HUDEP-2 (cell line): ENCODE results near the gene HSFX3.
"Not testable (repeated sequence)": the region's sequence is repeated elsewhere in the genome, so short reads cannot be mapped to it uniquely, and the experiment has no call there.

Source experiments
- DNase-seq, 76 experiments: peaks; one replicate each; lab custom pipeline; 2025; ENCODE audit not compliant: unreplicated experiment in 76 of 76; lab: John Stamatoyannopoulos, UW

Gene HSFX3

DNA sequence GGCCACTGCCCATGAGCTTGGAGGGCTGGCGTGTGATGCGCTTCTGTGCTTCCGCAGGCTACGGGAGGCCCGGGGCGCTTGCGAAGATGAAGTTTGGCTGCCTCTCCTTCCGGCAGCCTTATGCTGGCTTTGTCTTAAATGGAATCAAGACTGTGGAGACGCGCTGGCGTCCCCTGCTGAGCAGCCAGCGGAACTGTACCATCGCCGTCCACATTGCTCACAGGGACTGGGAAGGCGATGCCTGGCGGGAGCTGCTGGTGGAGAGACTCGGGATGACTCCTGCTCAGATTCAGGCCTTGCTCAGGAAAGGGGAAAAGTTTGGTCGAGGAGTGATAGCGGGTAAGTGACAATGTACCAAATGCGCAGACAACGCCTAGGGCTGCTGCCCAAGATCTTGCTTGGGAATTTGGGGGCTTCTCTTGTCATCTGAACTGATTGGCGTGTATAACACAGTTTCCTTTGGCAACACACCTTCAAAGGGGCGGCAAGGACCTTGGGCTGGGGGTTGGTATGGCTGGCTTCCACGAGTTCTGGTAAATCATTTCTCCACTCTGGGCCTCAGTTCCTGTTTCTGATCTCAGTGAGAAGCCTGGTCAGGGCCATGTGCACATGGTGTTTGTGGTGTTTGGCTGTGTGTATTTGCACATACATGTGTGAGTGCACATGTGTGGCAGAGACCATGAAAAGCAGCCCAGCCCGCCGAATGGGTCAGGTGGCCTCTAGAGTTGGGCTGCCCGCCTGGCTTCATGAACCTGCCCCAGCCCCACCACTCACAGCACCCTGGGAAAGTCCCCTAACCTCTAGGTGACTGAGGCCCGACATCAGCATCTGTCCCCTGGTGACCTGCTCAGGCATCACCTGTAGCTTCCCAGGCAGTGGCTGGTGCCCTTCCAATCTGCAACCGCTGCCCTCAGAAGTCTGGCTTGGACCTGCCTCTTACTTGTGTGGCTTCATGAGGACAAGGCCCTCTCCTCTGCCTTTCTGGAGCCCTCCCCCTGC is 3.9 kb downstream of the HSFX3 start:
- peak in 7 of 76 experiments; percentile 1 to 18 (median 6) for DNase-seq

DNA sequence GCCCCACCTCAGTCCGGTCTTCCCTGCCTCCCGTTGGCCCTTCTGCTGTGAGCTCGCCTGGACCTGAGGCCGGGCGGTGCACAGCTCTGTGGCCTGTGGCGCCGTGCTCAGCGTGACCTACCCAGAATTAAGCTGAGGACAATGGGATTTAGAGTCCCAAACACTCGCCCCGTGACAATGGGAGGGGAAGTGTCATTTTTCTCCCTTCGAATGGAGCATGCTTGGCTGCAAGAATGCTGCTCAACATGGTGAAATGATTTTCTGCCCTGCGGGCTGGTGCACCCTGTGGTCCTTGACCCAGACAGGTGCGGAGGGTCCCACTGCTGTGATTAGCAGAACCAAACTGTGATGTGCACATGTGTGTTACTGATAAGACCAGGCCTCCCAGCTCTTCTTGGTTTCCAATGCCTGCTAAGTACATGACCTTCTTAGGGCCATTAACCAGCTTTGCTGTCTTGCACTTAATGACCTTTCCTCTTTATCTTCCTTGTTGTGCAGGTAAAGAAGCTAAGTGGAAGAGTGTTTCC is 8.1 kb downstream of the HSFX3 start:
- peak in 5 of 76 experiments; percentile 0 to 10 (median 4) for DNase-seq

DNA sequence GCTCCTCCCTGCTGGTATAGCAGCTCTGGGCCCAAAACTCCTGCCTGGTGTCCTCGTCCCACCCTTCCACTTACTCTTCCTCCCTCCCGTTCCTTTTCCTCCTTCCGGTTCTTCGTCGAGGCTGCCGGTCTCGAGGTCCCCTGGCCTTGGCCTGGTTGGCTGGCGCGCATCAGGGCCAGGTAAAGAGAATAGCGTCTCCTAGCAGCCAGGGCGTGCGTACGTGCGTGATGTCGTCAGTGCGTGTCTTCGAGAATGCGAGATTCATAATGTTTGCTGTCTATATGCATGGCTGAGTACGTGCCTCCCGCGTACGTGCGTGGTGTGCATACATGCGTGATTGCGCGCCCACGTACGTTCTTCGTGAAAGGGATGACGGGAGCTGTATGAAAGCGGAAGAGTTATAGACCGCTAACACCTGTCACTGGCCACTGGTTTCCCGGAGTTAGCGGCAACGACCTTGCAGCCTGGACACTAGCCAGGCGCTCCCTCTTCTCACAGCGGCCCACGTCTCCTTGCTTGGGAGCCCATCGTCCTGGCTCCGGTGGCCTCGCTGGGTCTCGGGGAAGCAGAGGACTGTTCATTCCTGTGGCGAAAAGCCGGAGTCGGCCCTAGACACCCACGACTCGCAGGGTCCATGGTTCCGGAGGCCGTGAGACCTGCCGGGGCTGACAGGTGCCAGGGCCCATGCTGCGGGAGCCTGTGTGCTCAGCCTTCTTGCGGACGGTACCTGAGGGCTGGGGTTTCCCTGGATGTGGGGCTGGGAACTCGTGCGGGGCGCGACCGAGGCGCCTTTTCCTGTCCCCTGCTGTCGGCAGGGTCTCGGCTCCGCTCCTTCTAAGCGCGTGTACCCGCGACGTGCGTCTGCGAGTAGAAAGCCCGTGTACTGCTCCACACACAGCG is 8.9 kb downstream of the HSFX3 start, which contains the start of gene EOLA1:
EOLA1 (plus strand) TSS at position 392 of the 900 bp plus-strand sequence. CDS start 4,619 bp downstream, outside the sequence.
- peak in 75 of 76 experiments; percentile 32 to 91 (median 79) for DNase-seq

DNA sequence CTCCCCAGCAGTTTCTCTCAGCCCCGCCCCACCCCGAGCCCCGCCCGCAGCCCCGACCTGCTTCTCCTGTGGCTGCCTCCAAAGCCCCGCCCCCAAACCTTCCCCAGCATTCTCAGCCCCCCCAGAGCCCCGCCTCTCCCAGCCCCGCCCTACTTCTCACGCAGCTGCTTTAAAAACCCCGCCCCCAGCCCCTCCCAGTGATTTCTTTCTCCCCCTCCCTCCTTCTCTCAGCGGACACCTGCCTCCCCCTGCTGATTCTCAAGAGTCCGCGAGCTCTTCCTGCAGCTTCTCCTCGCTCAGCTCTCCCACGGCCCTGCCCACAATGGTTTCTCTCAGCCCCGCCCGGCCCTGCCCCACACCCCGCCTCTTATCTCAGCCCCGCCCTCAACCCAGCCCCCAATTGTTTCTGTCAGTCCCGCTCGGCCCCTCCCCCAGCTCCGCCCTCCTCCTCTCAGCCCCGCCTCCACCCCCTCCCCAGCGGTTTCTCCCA is 9.5 kb downstream of the HSFX3 start:
- DNase-seq, result peak in 72 of 76 experiments; percentile 1 to 90 (median 79)

DNA sequence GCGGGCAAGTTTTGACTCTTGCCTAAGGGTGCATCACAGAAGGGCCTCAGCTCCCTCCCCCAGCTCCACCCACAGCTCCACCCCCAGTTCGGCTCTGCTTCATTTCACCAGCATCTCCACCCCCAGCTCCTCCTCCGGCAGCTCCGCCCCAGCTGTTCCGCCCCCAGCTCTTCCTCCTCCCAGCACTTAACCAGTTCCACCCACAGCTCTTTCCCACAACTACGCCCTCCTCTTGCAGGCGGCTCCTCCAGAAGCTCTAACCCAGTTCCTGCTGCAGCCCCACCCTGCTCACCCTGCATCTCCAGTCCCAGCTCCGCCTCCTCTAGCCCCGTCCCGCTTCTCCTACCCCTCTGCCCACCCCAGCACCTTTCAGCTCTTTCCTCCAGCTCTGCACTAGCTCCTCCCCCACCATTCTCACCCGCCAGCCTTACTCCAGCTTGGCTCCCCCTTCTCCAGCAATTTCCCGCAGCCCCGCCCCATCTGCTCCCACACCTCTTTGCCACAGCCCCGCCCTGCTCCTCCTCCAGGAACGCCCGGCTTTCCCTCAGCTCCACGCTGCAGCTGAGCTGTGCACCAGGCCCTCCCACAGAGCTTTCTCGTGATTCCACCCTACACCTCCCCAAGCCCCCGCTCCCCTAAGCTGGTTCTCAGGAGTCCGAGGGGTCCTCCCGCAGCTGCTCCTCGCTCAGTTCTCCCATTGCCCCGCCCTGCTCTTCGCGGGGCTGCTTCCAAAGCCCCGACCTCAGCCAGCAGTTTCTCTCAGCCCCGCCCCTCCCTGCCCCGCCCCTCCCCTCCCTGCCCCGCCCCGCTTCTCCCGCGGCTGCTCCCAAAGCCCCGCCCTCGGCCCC is 10.2 kb downstream of the HSFX3 start:
- peak; percentile 12 to 94 (median 80) for DNase-seq

DNA sequence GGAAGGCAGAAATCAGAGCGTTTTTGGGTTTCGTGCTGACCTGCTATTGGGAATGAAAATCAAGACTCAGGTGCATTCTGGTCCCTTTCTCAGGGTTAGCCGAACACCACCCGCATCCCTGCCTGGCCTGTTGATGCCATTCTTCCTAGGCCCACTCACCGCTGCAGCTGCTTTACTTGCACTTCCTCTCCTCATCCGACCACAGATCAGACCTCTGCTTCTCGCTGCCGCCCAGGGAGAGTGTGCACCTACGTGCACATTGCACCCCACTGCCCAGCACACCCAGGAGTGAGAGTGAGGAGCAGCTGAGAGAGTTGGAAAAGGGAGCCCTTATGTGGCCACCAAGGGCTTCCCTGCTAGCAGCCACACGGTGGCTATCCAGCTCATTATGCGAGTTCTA is 12.2 kb downstream of the HSFX3 start:
- DNase-seq, result not testable (repeated sequence)

DNA sequence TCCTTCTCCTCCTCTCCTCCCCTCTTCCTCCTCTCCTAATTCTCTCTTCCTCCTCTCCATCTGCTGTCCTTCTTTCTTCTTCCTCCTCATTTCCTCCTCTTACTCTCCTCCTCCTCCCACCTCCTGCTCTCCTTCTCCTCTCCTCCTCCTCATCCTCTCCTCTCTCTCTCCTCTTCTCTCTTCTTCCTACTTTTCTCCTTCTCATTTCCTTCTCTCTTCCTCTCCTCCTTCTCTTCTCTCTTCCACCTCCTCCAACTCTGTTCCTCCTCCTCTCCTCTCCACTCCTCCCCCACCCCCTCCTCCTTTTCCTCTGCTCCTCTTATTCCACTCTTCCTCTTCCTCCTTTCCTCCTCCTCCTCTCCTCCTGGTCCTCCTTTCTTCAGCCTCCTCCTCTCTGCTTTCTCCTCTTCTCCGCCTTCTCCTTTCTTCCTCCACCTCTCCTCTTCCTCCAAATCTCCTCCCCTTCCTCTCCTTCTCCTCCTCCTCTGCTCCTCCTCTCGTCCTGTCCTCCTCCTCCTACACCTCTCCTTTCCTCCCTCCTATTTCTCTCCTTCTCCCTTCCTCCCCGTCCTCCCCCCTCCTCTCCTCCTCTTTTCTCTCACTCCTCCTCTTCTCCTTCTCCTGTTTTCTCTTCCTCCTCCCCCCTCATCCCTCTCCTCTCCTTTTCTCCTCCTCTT is 14.7 kb downstream of the HSFX3 start:
- DNase-seq, result not testable (repeated sequence)

DNA sequence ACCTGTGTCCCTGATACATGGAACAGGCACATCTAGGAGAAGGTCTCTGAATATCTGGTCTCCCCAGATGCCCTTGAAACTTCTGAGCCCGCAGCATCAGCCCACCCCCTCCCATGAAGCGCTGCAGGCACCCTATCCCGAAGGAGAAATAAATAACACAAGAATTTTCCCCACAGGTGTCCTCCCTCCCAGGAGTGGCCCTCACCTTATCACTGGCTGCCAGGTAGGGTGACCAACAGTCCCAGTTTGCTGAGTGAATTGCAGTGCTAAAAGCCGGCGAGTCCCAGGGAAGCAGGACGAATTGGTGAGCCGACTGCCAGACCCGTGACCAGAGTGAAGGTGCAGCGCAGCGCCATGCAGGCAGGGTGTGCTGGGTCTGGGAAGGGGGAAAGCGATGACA is 15.7 kb downstream of the HSFX3 start:
- DNase-seq, result not testable (repeated sequence)

DNA sequence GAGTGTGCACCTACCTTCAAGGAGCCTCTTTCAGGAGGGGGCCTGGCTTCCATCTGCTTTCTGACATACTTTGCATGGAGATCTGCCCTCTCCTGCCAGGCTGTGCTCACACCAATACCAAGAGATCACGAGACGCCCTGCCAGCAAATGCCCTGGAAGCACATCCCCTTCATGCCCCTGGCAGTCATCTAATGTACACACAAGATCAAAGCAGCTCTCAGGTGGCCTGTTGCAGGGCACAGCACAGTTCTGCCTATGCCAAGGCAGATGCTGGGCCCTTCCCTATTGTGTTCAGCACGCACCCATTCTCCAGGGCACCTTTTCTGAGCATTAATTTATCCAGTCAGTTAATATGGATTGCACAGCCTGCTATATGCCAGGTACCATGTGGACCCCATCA is 16.9 kb downstream of the HSFX3 start:
- not testable (repeated sequence) for DNase-seq

DNA sequence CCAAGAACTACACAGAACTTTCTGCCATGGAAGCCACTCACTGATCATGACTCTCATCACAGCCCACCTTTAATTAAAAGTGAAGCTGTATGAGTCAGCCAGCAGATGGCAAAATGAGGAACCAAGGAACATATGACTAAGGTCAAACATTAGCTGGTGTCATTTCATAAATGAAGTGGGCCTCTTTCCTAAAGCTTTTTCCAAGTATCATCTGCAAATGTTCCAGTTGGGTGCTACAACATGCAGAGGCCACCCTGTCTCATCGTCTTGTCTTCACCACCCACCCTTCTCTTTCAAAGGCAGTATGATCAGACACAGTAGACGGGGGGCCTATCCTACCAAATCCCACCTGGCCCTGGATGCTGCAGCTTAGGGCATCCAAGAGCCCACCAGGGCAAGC is 18.1 kb downstream of the HSFX3 start:
- DNase-seq, result no peak

DNA sequence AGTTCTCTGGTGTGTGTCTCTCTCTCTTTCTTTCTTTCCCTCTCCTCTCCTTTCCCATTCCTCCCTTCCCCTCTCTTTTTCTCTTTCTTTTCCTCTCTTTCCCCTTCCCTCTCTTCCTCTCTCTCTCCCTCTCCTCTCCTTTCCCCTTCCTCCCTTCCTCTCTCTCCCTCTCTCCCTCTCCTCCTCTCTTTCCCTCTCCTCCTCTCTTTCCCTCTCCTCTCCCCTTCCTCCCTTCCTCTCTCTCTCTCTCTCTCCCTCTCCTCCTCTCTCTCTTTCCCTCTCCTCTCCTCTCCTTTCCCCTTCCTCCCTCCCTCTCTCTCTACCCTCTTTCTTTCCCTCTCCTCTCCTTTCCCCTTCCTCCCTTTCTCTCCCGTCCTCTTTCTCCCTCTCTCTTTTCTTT is 21.3 kb downstream of the HSFX3 start:
- DNase-seq, result no peak

DNA sequence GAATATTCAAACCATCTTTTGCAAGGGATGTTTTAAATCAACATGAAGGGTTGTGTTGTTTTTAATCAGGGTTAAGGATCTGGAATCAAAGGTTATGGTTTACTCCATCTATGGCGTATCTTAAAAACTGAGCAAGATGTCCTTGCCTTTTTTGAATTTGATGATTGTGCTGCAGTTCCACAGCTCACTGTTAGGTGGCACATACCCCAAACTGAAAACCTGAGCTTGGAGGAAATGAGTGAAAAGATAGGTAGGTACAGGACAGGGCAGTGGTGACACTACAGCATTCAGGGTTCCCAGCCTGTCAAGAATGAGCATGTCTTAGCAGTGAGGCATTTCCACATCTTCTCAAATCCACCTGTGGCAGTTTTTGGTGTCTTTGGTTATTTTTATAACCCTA is 22.0 kb downstream of the HSFX3 start:
- DNase-seq, result peak in 17 of 76 experiments; percentile 0 to 39 (median 13)

DNA sequence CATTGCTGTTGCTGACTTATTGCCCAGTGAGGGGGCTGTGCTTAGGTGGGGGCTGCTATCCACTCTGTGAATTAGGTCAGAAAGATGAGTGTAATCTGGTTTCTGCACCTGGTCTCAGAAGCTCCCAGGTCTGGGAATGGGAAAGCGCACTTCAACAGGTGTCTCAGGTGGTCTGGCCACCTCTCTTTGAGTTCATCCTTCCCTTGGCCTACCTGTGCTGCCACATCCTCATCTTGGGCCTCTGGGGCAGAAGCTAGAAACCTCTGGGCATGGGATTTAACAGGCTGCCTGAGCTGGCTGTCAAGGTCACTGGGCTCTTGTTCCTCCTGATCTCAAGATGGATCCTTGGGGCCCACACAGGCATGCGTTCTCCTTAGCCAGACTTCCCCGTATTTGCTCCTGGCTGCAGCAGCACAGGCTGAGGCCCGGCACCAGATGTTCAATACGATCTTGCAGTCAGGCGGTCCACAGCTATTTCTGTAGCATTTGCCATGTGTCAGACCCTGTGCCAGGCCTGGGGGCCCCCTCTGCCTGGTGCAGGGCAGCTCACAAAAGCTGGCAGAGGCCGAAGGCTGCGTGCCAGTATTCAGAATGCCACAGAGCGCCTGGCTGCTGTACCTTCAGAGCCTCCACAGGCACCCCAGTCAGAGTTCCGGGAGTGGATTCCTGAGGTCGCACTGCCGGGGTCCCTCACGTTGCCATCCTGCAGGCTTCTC is 23.2 kb downstream of the HSFX3 start:
- not testable (repeated sequence) for DNase-seq

DNA sequence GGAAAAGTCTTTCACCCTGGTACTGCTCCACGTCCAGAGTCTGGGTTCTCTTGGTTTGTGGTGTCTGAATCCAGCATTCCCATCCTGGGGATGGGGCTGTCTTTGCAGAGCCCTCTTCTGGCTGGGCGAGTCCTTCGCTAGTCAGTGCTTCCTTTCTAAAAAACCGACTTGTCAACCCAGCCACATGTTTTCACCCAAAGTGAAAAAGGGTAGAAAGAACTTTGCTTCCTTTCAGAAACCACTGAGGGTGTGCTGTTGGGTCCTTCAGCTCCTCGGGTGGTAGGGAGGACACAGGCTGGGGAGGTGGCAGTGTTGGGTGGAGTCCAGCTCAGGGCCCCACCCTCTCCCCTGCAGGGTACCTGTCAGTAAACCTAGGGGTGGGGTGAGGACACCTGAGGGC is 23.8 kb downstream of the HSFX3 start:
- DNase-seq, result not testable (repeated sequence)

DNA sequence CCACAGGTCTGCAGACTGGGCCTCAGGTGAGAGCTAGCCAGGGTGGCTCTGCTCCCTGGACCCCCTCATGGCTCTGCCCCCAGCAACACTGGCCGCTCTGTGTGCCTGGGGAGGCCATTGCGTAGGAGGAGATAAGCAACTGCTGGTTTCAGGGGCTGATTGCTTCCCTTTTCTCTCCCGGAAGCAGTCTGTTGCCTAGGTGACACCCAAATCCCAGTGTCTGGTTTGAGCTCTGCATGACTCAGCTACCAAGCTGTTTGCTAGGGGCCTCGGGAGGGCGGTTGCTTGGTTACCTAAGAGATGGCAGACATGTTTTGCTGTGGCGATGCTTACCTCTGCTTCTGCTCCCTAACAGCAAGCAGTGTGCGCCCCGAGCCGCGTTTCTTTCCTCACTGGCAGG is 24.3 kb downstream of the HSFX3 start:
- peak in 50 of 76 experiments; percentile 0 to 58 (median 24) for DNase-seq

DNA sequence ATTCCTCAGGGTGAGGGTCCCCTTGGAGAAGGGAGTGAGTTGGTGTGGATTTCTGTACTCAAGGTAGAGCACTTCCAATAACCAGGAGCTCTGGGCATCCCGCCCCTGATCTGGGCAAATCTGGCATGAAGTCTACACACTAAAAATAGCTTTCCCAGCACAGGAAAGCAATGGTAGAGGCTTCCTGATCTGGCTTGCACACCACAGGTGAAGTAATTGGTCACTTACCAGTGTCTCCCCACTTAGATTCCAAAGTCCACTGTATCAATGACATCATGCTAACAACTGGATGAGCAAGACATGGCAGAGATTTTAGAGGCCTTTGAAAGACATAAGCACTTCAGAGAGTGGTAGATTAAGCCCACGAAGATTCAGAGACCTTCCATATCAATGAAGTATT is 26.8 kb downstream of the HSFX3 start:
- no peak for DNase-seq

DNA sequence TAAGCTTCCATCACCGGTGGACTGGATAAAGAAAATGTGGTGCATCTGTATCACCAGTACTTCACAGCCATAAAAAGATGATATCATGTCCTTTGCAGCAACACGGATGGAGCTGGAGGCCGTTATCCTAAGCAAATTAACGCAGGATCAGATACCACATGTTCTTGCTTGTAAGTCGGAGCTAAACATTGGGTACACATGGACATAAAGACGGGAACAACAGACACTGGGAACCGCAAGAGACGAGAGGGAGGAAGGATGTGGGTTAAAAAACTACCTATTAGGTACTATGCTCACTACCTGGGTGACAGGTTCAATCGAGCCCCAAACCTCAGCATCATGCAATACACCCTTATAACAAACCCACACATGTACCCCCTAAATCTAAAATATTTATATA is 28.3 kb downstream of the HSFX3 start:
- DNase-seq, result no peak

DNA sequence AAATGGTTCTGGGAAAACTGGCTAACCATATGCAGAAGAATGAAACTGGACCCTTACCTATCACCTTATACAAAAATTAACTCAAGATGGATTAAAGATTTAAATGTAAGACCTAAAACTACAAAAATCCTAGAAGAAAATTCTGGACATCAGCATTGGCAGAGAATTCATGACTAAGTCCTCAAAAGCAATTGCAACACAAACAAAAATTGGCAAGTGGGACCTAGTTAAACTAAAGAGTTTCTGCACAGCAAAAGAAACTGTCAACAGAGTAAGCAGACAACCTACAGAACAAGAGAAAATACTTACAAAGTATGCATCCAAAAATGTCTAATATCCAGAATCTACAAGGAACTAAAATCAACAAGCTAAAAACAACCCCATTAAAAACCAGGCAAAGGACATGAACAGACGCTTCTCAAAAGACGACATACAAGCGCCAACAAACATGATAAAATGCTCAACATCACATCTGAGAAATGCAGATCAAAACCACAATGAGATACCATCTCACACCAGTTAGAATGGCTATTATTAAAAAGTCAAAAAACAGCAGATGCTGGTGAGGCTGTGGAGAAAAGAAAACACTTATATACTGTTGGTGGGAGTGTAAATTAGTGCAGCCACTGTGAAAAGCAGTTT is 29.0 kb downstream of the HSFX3 start:
- DNase-seq, result peak in 2 of 76 experiments; percentile 1 to 8
